OCI-LY3 (cell line): ENCODE results near the gene NSUN6.
"Not testable (repeated sequence)": the region's sequence is repeated elsewhere in the genome, so short reads cannot be mapped to it uniquely, and the experiment has no call there.

Source experiments
- H2AFZ ChIP-seq: fragments of 200-600, 300-600 bp; shearing (Covaris generic); 2 replicates; pipeline ENCODE4 v1.6.0; 2014; ENCODE audit warnings: antibody characterized with exemption, low read depth, low read length
- H3K27ac ChIP-seq: fragments of 200-600, 300-600 bp; sonication (generic); 2 replicates; pipeline ENCODE4 v1.5.1; 2014; ENCODE audit warnings: mild to moderate bottlenecking, low read length, moderate library complexity, mixed read lengths
- H3K27me3 ChIP-seq: fragments of 200-600, 300-600 bp; sonication (generic); 2 replicates; pipeline ENCODE4 v1.6.1; 2014; ENCODE audit warnings: low read depth, low read length, mixed read lengths
- H3K36me3 ChIP-seq: fragments of 200-600, 300-600 bp; sonication (generic); replicated peaks from 2 replicates; pipeline ENCODE3; 2014; ENCODE audit warnings: low read depth, low read length, mixed read lengths
- H3K4me1 ChIP-seq: fragments of 300-600, 200-600 bp; sonication (generic); 2 replicates; pipeline ENCODE4 v1.6.1; 2014; ENCODE audit warnings: low read length, mixed read lengths
- H3K4me2 ChIP-seq: fragments of 200-600, 300-600 bp; sonication (generic); 2 replicates; pipeline ENCODE4 v1.6.1; 2014; ENCODE audit warnings: low read length, mixed read lengths
- H3K4me3 ChIP-seq: fragments of 300-600, 200-600 bp; sonication (generic); 2 replicates; pipeline ENCODE4 v1.5.1; 2014; ENCODE audit warnings: antibody characterized with exemption, mild to moderate bottlenecking, low read length, moderate library complexity
- H3K79me2 ChIP-seq: fragments of 300-600, 200-600 bp; shearing (Covaris generic); 2 replicates; pipeline ENCODE4 v1.6.1; 2014; ENCODE audit warnings: mild to moderate bottlenecking, low read length, mixed read lengths
- H3K9ac ChIP-seq: fragments of 300-600, 200-600 bp; shearing (Covaris generic); 2 replicates; pipeline ENCODE4 v1.6.0; 2014; ENCODE audit warnings: mild to moderate bottlenecking, low read length, moderate library complexity
- H3K9me3 ChIP-seq: fragments of 200-600, 300-600 bp; shearing (Covaris generic); 2 replicates; pipeline ENCODE4 v1.6.1; 2014; ENCODE audit warnings: low read length, mixed read lengths; ENCODE audit not compliant: insufficient read depth
- H4K20me1 ChIP-seq: fragments of 200-600, 300-600 bp; sonication (generic); 2 replicates; pipeline ENCODE4 v1.6.1; 2016; ENCODE audit warnings: low read length, mixed read lengths; ENCODE audit not compliant: insufficient read depth
- EZH2phosphoT487 ChIP-seq: fragments of 200-600 bp; shearing (Covaris generic); IDR thresholded peaks from 2 replicates; pipeline ENCODE4 v1.6.1; 2018; ENCODE audit warnings: antibody characterized with exemption, mixed run types, low read depth
- TF ChIP-seq, protein P1 (sequence below): fragments of 200-600, 300-600 bp; sonication (generic); IDR thresholded peaks from 2 replicates; pipeline ENCODE4 v1.5.1; 2014; ENCODE audit warnings: antibody characterized with exemption, low read length, low read depth

The NSUN6 gene

DNA sequence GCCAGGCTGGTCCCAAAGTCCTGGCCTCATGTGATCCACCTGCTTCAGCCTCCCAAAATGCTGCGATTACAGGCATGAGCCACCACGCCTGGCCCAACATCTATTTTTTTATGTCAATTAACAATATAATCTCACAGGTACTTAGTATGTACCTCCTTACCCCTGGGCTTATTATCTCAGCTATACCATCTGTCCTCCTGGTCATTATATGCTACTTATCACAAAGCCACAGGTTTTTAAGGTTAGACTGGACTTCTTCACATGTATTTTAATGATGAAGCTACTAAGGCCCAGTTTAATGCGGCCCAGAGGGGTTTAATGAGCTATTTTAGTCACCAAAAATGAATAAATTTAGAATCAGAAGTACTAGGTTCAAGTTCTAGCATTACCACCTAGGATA lies 3.4 kb downstream of the NSUN6 start:
- peaks cover 18% of the 10 kb centered on the region for H3K4me1 ChIP-seq
- peaks cover 30% of the 10 kb centered on the region for H3K79me2 ChIP-seq
- no peaks in the 10 kb centered on the region for H3K27me3 ChIP-seq
- no peak overlapping the region for H3K9ac ChIP-seq
- TF ChIP-seq, protein P1, sequence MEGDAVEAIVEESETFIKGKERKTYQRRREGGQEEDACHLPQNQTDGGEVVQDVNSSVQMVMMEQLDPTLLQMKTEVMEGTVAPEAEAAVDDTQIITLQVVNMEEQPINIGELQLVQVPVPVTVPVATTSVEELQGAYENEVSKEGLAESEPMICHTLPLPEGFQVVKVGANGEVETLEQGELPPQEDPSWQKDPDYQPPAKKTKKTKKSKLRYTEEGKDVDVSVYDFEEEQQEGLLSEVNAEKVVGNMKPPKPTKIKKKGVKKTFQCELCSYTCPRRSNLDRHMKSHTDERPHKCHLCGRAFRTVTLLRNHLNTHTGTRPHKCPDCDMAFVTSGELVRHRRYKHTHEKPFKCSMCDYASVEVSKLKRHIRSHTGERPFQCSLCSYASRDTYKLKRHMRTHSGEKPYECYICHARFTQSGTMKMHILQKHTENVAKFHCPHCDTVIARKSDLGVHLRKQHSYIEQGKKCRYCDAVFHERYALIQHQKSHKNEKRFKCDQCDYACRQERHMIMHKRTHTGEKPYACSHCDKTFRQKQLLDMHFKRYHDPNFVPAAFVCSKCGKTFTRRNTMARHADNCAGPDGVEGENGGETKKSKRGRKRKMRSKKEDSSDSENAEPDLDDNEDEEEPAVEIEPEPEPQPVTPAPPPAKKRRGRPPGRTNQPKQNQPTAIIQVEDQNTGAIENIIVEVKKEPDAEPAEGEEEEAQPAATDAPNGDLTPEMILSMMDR, result no peak
- TF ChIP-seq EZH2phosphoT487, result no peak
- no peak overlapping the region for H3K4me2 ChIP-seq
- no peaks in the 10 kb centered on the region for H3K36me3 ChIP-seq
- no peak overlapping the region for H3K4me3 ChIP-seq
- H2AFZ ChIP-seq, result no peak overlapping the region
- no peaks in the 10 kb centered on the region for H4K20me1 ChIP-seq
- H3K27ac ChIP-seq, result no peak overlapping the region
- no peaks in the 10 kb centered on the region for H3K9me3 ChIP-seq

DNA sequence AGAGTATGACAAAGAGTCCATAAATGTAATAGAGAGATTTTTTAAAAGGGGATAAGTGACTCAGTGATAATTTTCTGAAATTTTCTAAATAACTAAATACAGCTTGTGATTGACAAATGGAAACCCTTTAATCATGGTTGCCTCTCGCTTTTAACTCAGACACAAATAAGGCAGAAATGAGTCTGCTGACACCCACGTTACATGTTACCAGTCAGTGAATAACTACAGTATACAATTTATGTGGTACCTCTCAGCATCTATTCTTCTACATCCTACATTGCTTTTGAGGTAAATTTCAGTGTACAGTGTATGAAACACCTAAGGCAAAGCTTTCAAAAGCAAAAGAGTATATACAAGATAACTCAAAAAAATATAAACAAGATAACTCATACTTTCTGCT lies 4.2 kb downstream of the NSUN6 start:
- no peak overlapping the region for H3K27ac ChIP-seq

DNA sequence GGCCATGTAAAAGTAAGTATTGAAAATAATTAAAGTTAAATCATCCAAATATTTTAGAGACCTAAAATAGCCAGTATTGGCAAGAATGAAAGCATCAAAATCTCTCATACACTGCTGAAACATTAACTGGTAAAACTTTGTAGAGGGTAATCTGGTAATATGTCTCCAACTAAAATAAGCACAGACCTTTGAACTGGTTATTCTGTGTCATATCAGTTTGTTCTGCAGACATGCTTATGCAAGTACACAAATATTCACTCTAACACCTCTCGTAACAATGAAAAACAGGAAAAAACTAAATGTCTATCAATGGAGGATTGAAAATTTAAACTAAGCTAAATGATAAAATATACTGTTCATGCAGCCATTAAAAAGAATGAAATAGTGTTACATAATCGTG lies 11.7 kb downstream of the NSUN6 start:
- H2AFZ ChIP-seq, H3K9ac ChIP-seq, H3K79me2 ChIP-seq, H3K36me3 ChIP-seq, H3K27ac ChIP-seq, H3K4me2 ChIP-seq, H3K9me3 ChIP-seq, H3K4me3 ChIP-seq, H3K27me3 ChIP-seq, H4K20me1 ChIP-seq, H3K4me1 ChIP-seq: not testable (repeated sequence)

More for the DNA sequence above, 4.2 kb downstream of the NSUN6 start:
- Histone ChIP-seq H3K79me2 (peaks cover 30% of the 10 kb centered on the region), H3K4me2 (no peak overlapping the region), H3K9ac (no peak overlapping the region), H3K4me1 (peaks cover 16% of the 10 kb centered on the region), H3K4me3 (no peak overlapping the region), H3K9me3 (no peaks in the 10 kb centered on the region), H3K27me3 (no peaks in the 10 kb centered on the region), H4K20me1 (no peaks in the 10 kb centered on the region), H2AFZ (no peak overlapping the region), H3K36me3 (no peaks in the 10 kb centered on the region)
- TF ChIP-seq, protein P1, result no peak
- TF ChIP-seq EZH2phosphoT487, result no peak

DNA sequence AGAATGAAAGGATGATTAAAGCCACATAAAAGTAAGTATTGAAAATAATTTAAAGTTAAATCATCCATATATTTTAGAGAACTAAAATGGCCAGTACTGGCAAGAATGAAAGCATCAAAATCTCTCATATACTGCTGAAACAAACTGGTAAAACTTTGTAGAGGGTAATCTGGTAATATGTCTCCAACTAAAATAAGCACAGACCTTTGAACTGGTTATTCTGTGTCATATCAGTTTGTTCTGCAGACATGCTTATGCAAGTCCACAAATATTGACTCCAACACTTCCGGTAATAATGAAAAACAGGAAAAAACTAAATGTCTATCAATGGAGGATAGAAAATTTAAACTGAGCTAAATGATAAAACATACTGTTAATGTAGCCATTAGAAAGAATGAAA lies 14.0 kb downstream of the NSUN6 start:
- not testable (repeated sequence) for H3K79me2 ChIP-seq, H2AFZ ChIP-seq, H3K36me3 ChIP-seq, H3K4me2 ChIP-seq, H3K4me3 ChIP-seq, H3K9me3 ChIP-seq, H3K9ac ChIP-seq, H3K4me1 ChIP-seq, H3K27me3 ChIP-seq, H4K20me1 ChIP-seq, H3K27ac ChIP-seq

DNA sequence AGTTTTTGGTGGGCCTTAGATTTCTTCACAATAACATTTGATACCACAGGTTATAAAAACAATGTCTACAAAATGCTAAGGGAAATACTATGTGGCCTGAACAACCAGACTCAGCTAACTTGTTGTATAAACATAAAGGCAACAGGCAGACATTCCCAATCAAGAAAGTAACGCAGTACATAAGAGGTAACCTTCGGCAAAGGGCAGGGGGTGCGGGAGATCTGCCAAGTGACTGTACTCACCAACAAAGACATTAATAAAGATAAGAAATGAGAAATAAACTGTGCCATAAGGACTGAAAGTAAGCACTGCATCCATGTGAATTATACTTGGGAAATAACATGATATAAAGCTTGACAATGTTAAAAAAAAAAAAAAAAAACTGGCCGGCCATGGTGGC lies 15.4 kb downstream of the NSUN6 start:
- Histone ChIP-seq H3K4me2 (no peak overlapping the region), H3K4me1 (no peaks in the 10 kb centered on the region), H3K36me3 (no peaks in the 10 kb centered on the region), H4K20me1 (no peaks in the 10 kb centered on the region), H3K27ac (no peak overlapping the region), H3K4me3 (no peak overlapping the region), H3K79me2 (no peaks in the 10 kb centered on the region), H3K9ac (no peak overlapping the region), H3K27me3 (no peaks in the 10 kb centered on the region), H2AFZ (no peak overlapping the region), H3K9me3 (no peaks in the 10 kb centered on the region)
- TF ChIP-seq, protein P1, result no peak
- no peak for TF ChIP-seq EZH2phosphoT487

DNA sequence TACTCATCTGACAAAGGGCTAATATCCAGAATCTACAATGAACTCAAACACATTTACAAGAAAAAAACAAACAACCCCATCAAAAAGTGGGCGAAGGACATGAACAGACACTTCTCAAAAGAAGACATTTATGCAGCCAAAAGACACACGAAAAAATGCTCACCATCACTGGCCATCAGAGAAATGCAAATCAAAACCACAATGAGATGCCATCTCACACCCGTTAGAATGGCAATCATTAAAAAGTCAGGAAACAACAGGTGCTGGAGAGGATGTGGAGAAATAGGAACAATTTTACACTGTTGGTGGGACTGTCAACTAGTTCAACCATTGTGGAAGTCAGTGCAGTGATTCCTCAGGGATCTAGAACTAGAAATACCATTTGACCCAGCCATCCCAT lies 18.9 kb downstream of the NSUN6 start:
- not testable (repeated sequence) for H3K4me3 ChIP-seq, H2AFZ ChIP-seq, H3K9me3 ChIP-seq, H3K4me2 ChIP-seq, H3K79me2 ChIP-seq, H3K27me3 ChIP-seq, H3K9ac ChIP-seq, H3K36me3 ChIP-seq, H3K4me1 ChIP-seq, H4K20me1 ChIP-seq, H3K27ac ChIP-seq

DNA sequence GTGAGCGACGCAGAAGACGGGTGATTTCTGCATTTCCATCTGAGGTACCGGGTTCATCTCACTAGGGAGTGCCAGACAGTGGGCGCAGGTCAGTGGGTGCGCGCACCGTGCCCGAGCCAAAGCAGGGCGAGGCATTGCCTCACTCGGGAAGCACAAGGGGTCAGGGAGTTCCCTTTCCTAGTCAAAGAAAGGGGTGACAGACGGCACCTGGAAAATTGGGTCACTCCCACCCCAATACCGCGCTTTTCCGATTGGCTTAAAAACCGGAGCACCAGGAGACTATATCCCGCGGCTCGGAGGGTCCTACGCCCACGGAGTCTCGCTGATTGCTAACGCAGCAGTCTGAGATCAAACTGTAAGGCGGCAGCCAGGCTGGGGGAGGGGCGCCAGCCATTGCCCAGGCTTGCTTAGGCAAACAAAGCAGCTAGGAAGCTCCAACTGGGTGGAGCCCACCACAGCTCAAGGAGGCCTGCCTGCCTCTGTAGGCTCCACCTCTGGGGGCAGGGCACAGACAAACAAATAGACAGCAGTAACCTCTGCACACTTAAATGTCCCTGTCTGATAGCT lies 23.9 kb downstream of the NSUN6 start:
- H3K27ac ChIP-seq, H3K9me3 ChIP-seq, H4K20me1 ChIP-seq, H3K36me3 ChIP-seq, H3K4me1 ChIP-seq, H2AFZ ChIP-seq, H3K27me3 ChIP-seq, H3K79me2 ChIP-seq: not testable (repeated sequence)
- H3K4me2 ChIP-seq, result peak overlapping the region; percentile 55
- peak overlapping the region; percentile 35; the same call in 1 of the 2 replicates for H3K9ac ChIP-seq
- H3K4me3 ChIP-seq, result peak overlapping the region; percentile 71
